SHP77 (cell line): ENCODE results near the gene ACTRT1.

Experiments
- DNase-seq, 2 experiments: peaks; one replicate each; lab custom pipeline; 2025; lab: John Stamatoyannopoulos, UW

ACTRT1 gene

GRCh38 chrX:128052303-128052702, at the start of gene ACTRT1:
ACTRT1 (minus strand) TSS chrX:128052403; CDS start chrX:128052206, 197 bp downstream.
- DNase-seq, result no peak

DNA sequence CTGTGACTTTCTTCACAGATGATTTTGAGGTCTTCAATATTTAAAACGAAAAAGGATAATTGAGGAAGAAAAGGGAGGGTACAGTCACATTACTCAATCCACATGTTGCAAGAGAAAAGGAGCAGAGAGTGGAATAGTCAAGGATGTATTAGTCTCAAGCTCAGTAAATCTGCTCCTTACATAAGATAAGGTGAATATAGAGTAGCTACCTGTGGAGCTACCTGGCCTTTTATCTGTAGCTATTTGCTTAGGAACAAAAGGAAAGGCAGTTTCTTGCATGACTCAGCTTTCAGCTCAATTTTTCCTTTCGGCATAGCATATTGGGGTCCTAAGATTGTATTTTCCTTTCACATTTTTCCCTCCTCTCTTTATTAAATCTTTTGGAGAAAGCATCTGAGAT, 26.3 kb upstream of the ACTRT1 start:
- DNase-seq, result no peak

GRCh38 chrX:128057421-128057820, 5.2 kb upstream of the ACTRT1 start:
- no peak for DNase-seq

- no peak for DNase-seq
These were observed 677 bp downstream of the ACTRT1 start for GRCh38 chrX:128051526-128051925.

DNA sequence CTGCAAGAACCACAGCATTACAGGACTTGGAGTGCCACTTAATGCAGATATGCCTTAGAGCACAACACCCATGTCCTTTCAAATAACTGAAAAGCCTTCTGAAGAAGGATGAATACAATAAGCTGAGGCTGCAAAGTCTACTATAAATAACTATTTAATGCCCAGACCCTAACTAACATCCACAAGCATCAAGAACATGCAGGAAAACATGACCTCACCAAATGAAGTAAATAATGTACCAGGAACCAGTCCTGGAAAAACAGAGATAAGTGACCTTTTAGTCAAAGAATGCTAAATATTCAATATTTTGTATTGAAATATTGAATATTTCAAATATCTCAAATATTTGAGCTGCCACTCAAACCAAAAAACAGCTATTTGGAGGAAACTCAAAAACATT, 16.9 kb downstream of the ACTRT1 start:
- DNase-seq, result no peak

- no peak for DNase-seq
These were observed 30.6 kb downstream of the ACTRT1 start for GRCh38 chrX:128021566-128021965.

- no peak for DNase-seq
These were observed 31.5 kb downstream of the ACTRT1 start for GRCh38 chrX:128020701-128021100.

GRCh38 chrX:128019218-128019617, 33.0 kb downstream of the ACTRT1 start:
- DNase-seq, result no peak

DNA sequence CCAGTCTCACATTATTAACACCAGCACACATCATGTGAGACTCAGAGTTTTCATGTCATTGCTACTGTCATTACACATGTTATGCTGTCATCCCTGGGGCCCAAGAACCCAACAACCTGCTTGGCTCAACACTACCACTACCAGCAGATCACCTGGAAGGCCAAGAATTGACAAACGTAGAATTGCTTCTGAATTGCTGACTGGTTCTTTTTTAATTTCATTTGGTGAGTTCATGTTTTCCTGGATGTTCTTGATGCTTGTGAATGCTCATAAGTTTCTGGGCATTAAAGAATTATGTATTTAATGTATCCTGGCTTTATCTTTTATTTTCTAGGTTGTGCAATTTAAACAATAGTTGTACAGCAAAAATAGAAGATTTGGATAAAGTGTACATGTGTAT, 40.2 kb downstream of the ACTRT1 start:
- no peak for DNase-seq

DNA sequence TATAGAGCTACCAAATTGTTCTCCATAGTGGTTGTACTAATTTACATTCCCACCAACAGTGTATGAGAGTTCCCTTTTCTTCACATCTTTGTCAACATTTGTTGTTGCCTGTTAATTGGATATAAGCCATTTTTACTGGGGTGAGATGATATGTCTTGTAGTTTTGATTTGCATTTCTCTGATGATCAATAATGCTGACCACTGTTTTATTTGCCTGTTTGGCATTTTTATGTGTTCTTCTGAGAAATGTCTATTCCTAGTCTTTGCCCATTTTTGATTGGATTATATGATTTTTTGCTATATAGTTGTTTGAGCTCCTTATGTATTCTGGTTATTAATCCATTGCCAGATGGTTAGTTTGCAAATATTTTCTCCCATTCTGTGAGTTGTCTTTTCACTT, 44.3 kb downstream of the ACTRT1 start:
- no peak for DNase-seq
